ENCODE measurements around the gene CIRBP. TPM values are rescaled to one million over a fixed set of nuclear protein-coding genes. Genes with fewer than 3 reads are reported as not detected.

Gene CIRBP
- total and polyA plus RNA-seq, 2 donors (not counting 1 experiment from before 2014, with no cell fraction given) = 643 to 1,164 TPM

DNA sequence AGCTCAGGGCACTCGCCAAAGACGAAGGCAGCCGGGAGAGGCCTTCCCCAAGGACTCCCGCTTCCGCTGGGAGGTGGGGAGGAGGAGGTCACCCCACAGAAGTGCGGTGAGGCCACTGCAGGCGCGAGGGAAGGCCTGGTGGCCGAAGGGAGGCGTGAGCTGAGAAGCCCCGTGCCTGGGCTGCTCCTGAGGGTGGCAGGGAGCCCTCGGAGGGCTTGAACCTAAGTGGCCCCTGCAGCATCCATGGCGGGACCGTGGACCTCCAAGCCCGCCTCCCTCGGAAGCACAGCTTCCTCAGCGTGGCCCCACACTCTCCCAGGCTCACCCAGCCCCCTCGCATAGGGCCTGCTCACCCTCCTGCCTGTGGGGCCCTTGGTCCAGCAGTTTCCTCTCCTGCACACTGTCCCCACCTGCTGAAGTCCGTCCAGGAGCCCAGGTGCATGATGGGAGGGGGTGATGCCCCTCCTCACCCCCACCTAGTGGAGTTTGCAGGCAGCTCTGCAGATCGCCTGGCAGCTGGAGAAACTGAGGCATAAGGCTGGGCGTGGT, 42.5 kb downstream of the CIRBP start:
- 87% methylated on average over 20 of the region's 21 CpGs for WGBS (ENCODE audit: insufficient coverage)
- no peak overlapping the region for H2AFZ ChIP-seq (ENCODE audit: insufficient read depth, low read depth, low read length, poor library complexity, severe bottlenecking)
- CTCF ChIA-PET = no interaction called here
- no peak for ATAC-seq (ENCODE audit: low read depth)
- Mint-ChIP-seq H3K4me3 (no peak overlapping the region), H3K4me1 (no peaks in the 10 kb centered on the region), H3K27ac (no peak overlapping the region), H3K27me3 (no peaks in the 10 kb centered on the region), H3K9me3 (ENCODE audit: insufficient read depth) (no peaks in the 10 kb centered on the region)
- no peak for TF ChIP-seq EZH2 (IDR thresholded peaks at IDR 0.05; ENCODE audit: borderline replicate concordance, insufficient read depth, low read depth, low read length, poor library complexity, severe bottlenecking)
- TF ChIP-seq, protein P1, sequence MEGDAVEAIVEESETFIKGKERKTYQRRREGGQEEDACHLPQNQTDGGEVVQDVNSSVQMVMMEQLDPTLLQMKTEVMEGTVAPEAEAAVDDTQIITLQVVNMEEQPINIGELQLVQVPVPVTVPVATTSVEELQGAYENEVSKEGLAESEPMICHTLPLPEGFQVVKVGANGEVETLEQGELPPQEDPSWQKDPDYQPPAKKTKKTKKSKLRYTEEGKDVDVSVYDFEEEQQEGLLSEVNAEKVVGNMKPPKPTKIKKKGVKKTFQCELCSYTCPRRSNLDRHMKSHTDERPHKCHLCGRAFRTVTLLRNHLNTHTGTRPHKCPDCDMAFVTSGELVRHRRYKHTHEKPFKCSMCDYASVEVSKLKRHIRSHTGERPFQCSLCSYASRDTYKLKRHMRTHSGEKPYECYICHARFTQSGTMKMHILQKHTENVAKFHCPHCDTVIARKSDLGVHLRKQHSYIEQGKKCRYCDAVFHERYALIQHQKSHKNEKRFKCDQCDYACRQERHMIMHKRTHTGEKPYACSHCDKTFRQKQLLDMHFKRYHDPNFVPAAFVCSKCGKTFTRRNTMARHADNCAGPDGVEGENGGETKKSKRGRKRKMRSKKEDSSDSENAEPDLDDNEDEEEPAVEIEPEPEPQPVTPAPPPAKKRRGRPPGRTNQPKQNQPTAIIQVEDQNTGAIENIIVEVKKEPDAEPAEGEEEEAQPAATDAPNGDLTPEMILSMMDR (IDR thresholded peaks at IDR 0.05) = no peak
- POLR2A ChIA-PET = no interaction called here
- H3K4me1 ChIP-seq (ENCODE audit: control insufficient read depth in 2 of 2, insufficient read depth in 2 of 2, low read length in 2 of 2) = peaks cover 9 to 12% of the 10 kb centered on the region in 2 donors
- H3K27ac ChIP-seq (ENCODE audit: low read length in 2 of 2) = no peak overlapping the region
- no peak for DNase-seq
- no peaks in the 10 kb centered on the region for H3K36me3 ChIP-seq (replicated peaks in 1 of 2; ENCODE audit: control extremely low read depth in 1 of 2, control insufficient read depth in 1 of 2, extremely low read depth in 1 of 2, insufficient read depth in 2 of 2, low read length in 1 of 2)
- H3K9me3 ChIP-seq (ENCODE audit: control extremely low read depth in 1 of 3, control insufficient read depth in 2 of 3, insufficient read depth in 1 of 3, low read length in 2 of 3) = peaks cover 0 to 8% (median 0%) of the 10 kb centered on the region in 3 donors
- intact Hi-C loops (cut with micrococcal nuclease) = no loop called here
- H3K27me3 ChIP-seq (replicated peaks in 1 of 4; ENCODE audit: control extremely low read depth in 1 of 4, control insufficient read depth in 3 of 4, insufficient read depth in 4 of 4, low read length in 3 of 4) = peaks cover 0 to 36% (median 10%) of the 10 kb centered on the region in 4 experiments
- H3K9ac ChIP-seq (ENCODE audit: low read length) = no peak overlapping the region
- H3K79me2 ChIP-seq (ENCODE audit: control insufficient read depth, insufficient read depth, low read length) = no peaks in the 10 kb centered on the region
- H4K20me1 ChIP-seq (ENCODE audit: control insufficient read depth, insufficient read depth, low read length, poor library complexity, severe bottlenecking) = no peaks in the 10 kb centered on the region
- H3K4me3 ChIP-seq (ENCODE audit: control extremely low read depth in 1 of 5, extremely low read depth in 1 of 5, insufficient read depth in 1 of 5, low read depth in 2 of 5, low read length in 4 of 5) = no peak overlapping the region
- no peak overlapping the region for H3K4me2 ChIP-seq (replicated peaks; ENCODE audit: low read depth, low read length, poor library complexity, severe bottlenecking)

GRCh38 chr19:1312767-1313694, 43.9 kb downstream of the CIRBP start:
- Histone ChIP-seq H4K20me1 (ENCODE audit: control insufficient read depth, insufficient read depth, low read length, poor library complexity, severe bottlenecking) (no peaks in the 10 kb centered on the region), H3K4me2 (replicated peaks; ENCODE audit: low read depth, low read length, poor library complexity, severe bottlenecking) (no peak overlapping the region), H3K79me2 (ENCODE audit: control insufficient read depth, insufficient read depth, low read length) (no peaks in the 10 kb centered on the region), H2AFZ (ENCODE audit: insufficient read depth, low read depth, low read length, poor library complexity, severe bottlenecking) (no peak overlapping the region), H3K9ac (ENCODE audit: low read length) (no peak overlapping the region), H3K9me3 (ENCODE audit: control extremely low read depth in 1 of 3, control insufficient read depth in 2 of 3, insufficient read depth in 1 of 3, low read length in 2 of 3) (peaks cover 0 to 9% (median 0%) of the 10 kb centered on the region in 3 donors), H3K4me3 (ENCODE audit: control extremely low read depth in 1 of 5, extremely low read depth in 1 of 5, insufficient read depth in 1 of 5, low read depth in 2 of 5, low read length in 4 of 5) (no peak overlapping the region), H3K27me3 (replicated peaks in 1 of 4; ENCODE audit: control extremely low read depth in 1 of 4, control insufficient read depth in 3 of 4, insufficient read depth in 4 of 4, low read length in 3 of 4) (peaks cover 0 to 47% (median 15%) of the 10 kb centered on the region in 4 experiments), H3K27ac (ENCODE audit: low read length in 2 of 2) (no peak overlapping the region), H3K36me3 (replicated peaks in 1 of 2; ENCODE audit: control extremely low read depth in 1 of 2, control insufficient read depth in 1 of 2, extremely low read depth in 1 of 2, insufficient read depth in 2 of 2, low read length in 1 of 2) (no peaks in the 10 kb centered on the region), H3K4me1 (ENCODE audit: control insufficient read depth in 2 of 2, insufficient read depth in 2 of 2, low read length in 2 of 2) (peaks cover 9 to 12% of the 10 kb centered on the region in 2 donors)
- DNase-seq = no peak
- ATAC-seq (ENCODE audit: low read depth) = no peak
- H3K9me3 Mint-ChIP-seq (ENCODE audit: insufficient read depth) = no peaks in the 10 kb centered on the region
- no peaks in the 10 kb centered on the region for H3K4me1 Mint-ChIP-seq
- no peak overlapping the region for H3K27ac Mint-ChIP-seq
- intact Hi-C loops (cut with micrococcal nuclease) = no loop called here
- WGBS (ENCODE audit: insufficient coverage) = 90% methylated on average over 58 of the region's 61 CpGs
- TF ChIP-seq, protein P1 (IDR thresholded peaks at IDR 0.05) = no peak
- TF ChIP-seq EZH2 (IDR thresholded peaks at IDR 0.05; ENCODE audit: borderline replicate concordance, insufficient read depth, low read depth, low read length, poor library complexity, severe bottlenecking) = no peak
- ChIA-PET CTCF (no interaction called here), POLR2A (no interaction called here)
- H3K27me3 Mint-ChIP-seq = peaks cover 3% of the 10 kb centered on the region
- no peak overlapping the region for H3K4me3 Mint-ChIP-seq
